Measurements from ENCODE around the gene RPL13.

GRCh38 chr16:89522287-89522686 lies 38.2 kb upstream of the RPL13 start:
- no peak for TF ChIP-seq CTCF (IDR thresholded peaks at IDR 0.05; ENCODE audit: low read length)
- TF ChIP-seq EZH2phosphoT487 (IDR thresholded peaks at IDR 0.05; ENCODE audit: low read length) = no peak

Data from MM.1S (cell line).